NB4 (cell line): ENCODE data around the gene IL22RA1.

ENCODE experiments used
- POLR2A ChIP-seq: IDR thresholded peaks from 2 replicates; pipeline ENCODE4 v1.6.1; 2011; ENCODE audit warnings: mild to moderate bottlenecking; ENCODE audit not compliant: insufficient read length; ENCODE audit errors: extremely low read depth
- TF ChIP-seq, protein P1 (sequence below): IDR thresholded peaks from one replicate; pipeline ENCODE4 v1.5.1; 2012; ENCODE audit warnings: low read depth, low read length

DNA sequence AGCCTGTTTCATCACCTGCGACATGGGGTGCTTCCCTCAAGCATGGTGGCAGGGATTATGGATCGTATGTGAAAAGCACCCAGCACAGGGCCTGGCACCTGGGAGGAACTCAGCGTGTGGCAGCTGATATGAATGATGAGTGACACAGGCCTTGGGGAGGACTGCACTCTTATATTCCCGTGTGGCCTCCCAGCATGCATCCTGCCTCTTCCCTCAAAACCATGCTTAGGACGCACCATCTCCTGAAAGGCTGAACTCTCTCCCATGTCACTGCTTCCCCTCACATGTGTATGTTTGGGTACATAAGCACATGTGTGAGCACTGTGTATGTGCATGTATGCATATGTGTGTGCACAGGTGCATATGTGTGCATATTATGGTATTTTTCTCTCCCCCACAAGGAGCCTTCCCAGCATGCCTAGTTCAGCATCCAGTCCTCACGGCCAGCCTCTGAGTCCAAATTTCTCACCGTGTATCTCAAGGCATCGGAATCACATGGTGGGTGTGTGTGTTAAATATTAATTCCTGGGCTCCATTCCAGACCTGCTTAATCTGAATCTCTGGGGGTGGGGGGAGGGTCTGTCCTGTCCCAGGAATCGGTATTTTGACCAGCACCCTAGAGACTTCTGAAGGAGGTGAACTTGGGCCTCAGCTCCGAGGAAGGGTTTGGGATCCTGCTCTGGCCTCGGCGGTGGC lies 43.8 kb downstream of the IL22RA1 start:
- TF ChIP-seq POLR2A: no peak
- TF ChIP-seq, protein P1, sequence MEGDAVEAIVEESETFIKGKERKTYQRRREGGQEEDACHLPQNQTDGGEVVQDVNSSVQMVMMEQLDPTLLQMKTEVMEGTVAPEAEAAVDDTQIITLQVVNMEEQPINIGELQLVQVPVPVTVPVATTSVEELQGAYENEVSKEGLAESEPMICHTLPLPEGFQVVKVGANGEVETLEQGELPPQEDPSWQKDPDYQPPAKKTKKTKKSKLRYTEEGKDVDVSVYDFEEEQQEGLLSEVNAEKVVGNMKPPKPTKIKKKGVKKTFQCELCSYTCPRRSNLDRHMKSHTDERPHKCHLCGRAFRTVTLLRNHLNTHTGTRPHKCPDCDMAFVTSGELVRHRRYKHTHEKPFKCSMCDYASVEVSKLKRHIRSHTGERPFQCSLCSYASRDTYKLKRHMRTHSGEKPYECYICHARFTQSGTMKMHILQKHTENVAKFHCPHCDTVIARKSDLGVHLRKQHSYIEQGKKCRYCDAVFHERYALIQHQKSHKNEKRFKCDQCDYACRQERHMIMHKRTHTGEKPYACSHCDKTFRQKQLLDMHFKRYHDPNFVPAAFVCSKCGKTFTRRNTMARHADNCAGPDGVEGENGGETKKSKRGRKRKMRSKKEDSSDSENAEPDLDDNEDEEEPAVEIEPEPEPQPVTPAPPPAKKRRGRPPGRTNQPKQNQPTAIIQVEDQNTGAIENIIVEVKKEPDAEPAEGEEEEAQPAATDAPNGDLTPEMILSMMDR: no peak
